ENCODE results near the gene SLC37A2.

DNA sequence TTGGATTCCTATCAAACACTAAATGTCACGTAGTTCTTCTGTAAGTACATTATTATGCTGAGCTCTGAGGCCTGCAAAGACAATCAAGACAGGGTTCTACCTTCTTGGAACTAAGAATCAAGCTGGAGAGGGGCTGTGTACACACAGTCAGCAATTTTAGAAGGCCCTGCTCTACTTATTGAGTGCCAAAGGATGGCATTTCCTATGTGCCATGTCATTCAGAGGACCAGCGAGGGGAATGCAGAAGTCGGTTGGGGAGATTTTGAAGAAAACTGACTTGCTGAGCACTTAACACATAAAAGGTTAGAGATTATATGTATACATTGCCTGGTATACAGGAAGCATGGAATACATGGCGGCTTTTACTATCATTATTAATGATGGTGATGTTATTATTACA lies 5.3 kb downstream of the SLC37A2 start:
- TF ChIP-seq, protein P1, sequence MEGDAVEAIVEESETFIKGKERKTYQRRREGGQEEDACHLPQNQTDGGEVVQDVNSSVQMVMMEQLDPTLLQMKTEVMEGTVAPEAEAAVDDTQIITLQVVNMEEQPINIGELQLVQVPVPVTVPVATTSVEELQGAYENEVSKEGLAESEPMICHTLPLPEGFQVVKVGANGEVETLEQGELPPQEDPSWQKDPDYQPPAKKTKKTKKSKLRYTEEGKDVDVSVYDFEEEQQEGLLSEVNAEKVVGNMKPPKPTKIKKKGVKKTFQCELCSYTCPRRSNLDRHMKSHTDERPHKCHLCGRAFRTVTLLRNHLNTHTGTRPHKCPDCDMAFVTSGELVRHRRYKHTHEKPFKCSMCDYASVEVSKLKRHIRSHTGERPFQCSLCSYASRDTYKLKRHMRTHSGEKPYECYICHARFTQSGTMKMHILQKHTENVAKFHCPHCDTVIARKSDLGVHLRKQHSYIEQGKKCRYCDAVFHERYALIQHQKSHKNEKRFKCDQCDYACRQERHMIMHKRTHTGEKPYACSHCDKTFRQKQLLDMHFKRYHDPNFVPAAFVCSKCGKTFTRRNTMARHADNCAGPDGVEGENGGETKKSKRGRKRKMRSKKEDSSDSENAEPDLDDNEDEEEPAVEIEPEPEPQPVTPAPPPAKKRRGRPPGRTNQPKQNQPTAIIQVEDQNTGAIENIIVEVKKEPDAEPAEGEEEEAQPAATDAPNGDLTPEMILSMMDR (IDR thresholded peaks at IDR 0.05; ENCODE audit: insufficient read depth, low read depth, low read length): no peak
- no peak for TF ChIP-seq EZH2 (IDR thresholded peaks at IDR 0.05; ENCODE audit: insufficient read depth, low read length)
